GM23338 (cell line): ENCODE results near the gene PTPN5. TPM values are rescaled to one million over a fixed set of nuclear protein-coding genes. Genes with fewer than 3 reads are reported as not detected.

Experiments used
- ATAC-seq: fragments of 200-7000 bp; cut with Tn5 transposase; 3 replicates; pipeline ENCODE4 v1.9.1; 2020
- DNase-seq: peaks from one replicate; pipeline ENCODE4 v3.0.0-alpha.2; 2015; ENCODE audit warnings: low spot score
- H2AFZ ChIP-seq: fragments of 200-600 bp; sonication (generic); 2 replicates; pipeline ENCODE4 v1.8.0; 2016; ENCODE audit warnings: antibody characterized with exemption, mild to moderate bottlenecking, moderate library complexity
- H3F3A ChIP-seq: fragments of 200-600 bp; sonication (generic); replicated peaks from 2 replicates; pipeline ENCODE4 v1.8.0; 2017; ENCODE audit warnings: antibody characterized with exemption, mixed run types, low read depth
- H3K27ac ChIP-seq: fragments of 200-600 bp; sonication (generic); 2 replicates; pipeline ENCODE4 v1.6.1; 2016; ENCODE audit warnings: low read depth
- H3K27me3 ChIP-seq: fragments of 200-600 bp; sonication (generic); 2 replicates; pipeline ENCODE4 v1.8.0; 2016; ENCODE audit warnings: mild to moderate bottlenecking, mixed run types, moderate library complexity; ENCODE audit not compliant: insufficient read depth
- H3K36me3 ChIP-seq: fragments of 200-600 bp; sonication (generic); 2 replicates; pipeline ENCODE4 v1.8.0; 2016; ENCODE audit warnings: mild to moderate bottlenecking; ENCODE audit not compliant: insufficient read depth
- H3K4me1 ChIP-seq: fragments of 200-600 bp; sonication (generic); 2 replicates; pipeline ENCODE4 v1.8.0; 2016; ENCODE audit warnings: mild to moderate bottlenecking, moderate library complexity; ENCODE audit not compliant: insufficient read depth
- H3K4me2 ChIP-seq: fragments of 200-600 bp; sonication (generic); 2 replicates; pipeline ENCODE4 v1.7.1; 2017; ENCODE audit warnings: mixed run types
- H3K4me3 ChIP-seq: fragments of 200-600 bp; sonication (generic); 2 replicates; pipeline ENCODE4 v1.6.1; 2016; ENCODE audit warnings: mixed run types
- H3K79me2 ChIP-seq: fragments of 200-600 bp; sonication (generic); replicated peaks from 2 replicates; pipeline ENCODE4 v1.8.0; 2017; ENCODE audit warnings: mild to moderate bottlenecking; ENCODE audit not compliant: insufficient read depth
- H3K9me2 ChIP-seq: fragments of 200-600 bp; sonication (generic); 2 replicates; pipeline ENCODE4 v1.8.0; 2017; ENCODE audit not compliant: insufficient read depth
- H4K20me1 ChIP-seq: fragments of 200-600 bp; sonication (generic); replicated peaks from 2 replicates; pipeline ENCODE4 v1.8.0; 2017; ENCODE audit warnings: mild to moderate bottlenecking; ENCODE audit not compliant: insufficient read depth
- H3K27ac Mint-ChIP-seq: 2 replicates; pipeline ENCODE4 v1.8.0; 2020; ENCODE audit warnings: inconsistent platforms, mild to moderate bottlenecking, moderate library complexity, mixed read lengths
- H3K27me3 Mint-ChIP-seq: 3 replicates; pipeline ENCODE4 v1.8.0; 2022; ENCODE audit warnings: low read depth, mild to moderate bottlenecking, moderate library complexity, mixed read lengths, inconsistent platforms; ENCODE audit not compliant: insufficient read depth, poor library complexity
- H3K36me3 Mint-ChIP-seq: 3 replicates; pipeline ENCODE4 v1.8.0; 2021; ENCODE audit warnings: low read depth, mild to moderate bottlenecking, inconsistent platforms, moderate library complexity, mixed read lengths
- H3K4me1 Mint-ChIP-seq: 3 replicates; pipeline ENCODE4 v1.8.0; 2020; ENCODE audit warnings: mild to moderate bottlenecking, inconsistent platforms, mixed read lengths
- H3K4me3 Mint-ChIP-seq: 3 replicates; pipeline ENCODE4 v1.8.0; 2021; ENCODE audit warnings: moderate library complexity, mild to moderate bottlenecking, inconsistent platforms, mixed read lengths
- H3K9me3 Mint-ChIP-seq: 3 replicates; pipeline ENCODE4 v1.8.0; 2020; ENCODE audit warnings: moderate library complexity, mild to moderate bottlenecking, inconsistent platforms, mixed read lengths
- CREB1 ChIP-seq: fragments of 250-450 bp; sonication (Bioruptor Pico); IDR thresholded peaks from 2 replicates; pipeline ENCODE4 v1.5.0; 2020; ENCODE audit warnings: low read depth, mild to moderate bottlenecking, moderate library complexity
- EZH2 ChIP-seq: fragments of 200-600 bp; sonication (generic); IDR thresholded peaks from one replicate; pipeline ENCODE4 v1.8.0; 2017; ENCODE audit warnings: antibody characterized with exemption, mild to moderate bottlenecking, low read depth; ENCODE audit not compliant: unreplicated experiment
- EZH2phosphoT487 ChIP-seq: fragments of 200-600 bp; sonication (generic); IDR thresholded peaks from one replicate; pipeline ENCODE4 v1.8.1; 2018; ENCODE audit warnings: antibody characterized with exemption; ENCODE audit not compliant: unreplicated experiment
- NANOG ChIP-seq: IDR thresholded peaks from 2 replicates; pipeline ENCODE4 v1.6.1; 2016; ENCODE audit warnings: antibody characterized with exemption, borderline replicate concordance
- POLR2AphosphoS5 ChIP-seq: IDR thresholded peaks from 2 replicates; pipeline ENCODE4 v1.6.1; 2016; ENCODE audit warnings: antibody characterized with exemption, low read depth
- STAT1 ChIP-seq: IDR thresholded peaks from one replicate; pipeline ENCODE4 v1.6.1; 2016; ENCODE audit warnings: antibody characterized with exemption; ENCODE audit not compliant: unreplicated experiment
- ZNF331 ChIP-seq: fragments of 250-450 bp; sonication (Bioruptor Pico); IDR thresholded peaks from 2 replicates; pipeline ENCODE4 v1.5.0; 2020; ENCODE audit warnings: low read depth, mild to moderate bottlenecking, moderate library complexity
- polyA plus RNA-seq: library from polyadenylated mRNA; unstranded; fragments of >200 nt; fragmentation: Nextera tagmentation; extraction: Ambion mirVana; gene quantifications from 2 replicates; pipeline ENCODE4 v1.2.1, GENCODE V29; 2016
- total RNA-seq: library from RNA; depleted of rRNA; stranded (reverse); fragments of >200 nt; shearing (Covaris generic); gene quantifications from 2 replicates; pipeline ENCODE4 v1.2.3, GENCODE V29; 2014
- TF ChIP-seq, protein P1 (sequence below): fragments of 250-450 bp; sonication (Bioruptor Pico); IDR thresholded peaks from 2 replicates; pipeline ENCODE4 v1.5.0; 2020; ENCODE audit warnings: mild to moderate bottlenecking, moderate library complexity
- TF ChIP-seq, protein P2 (sequence below): IDR thresholded peaks from one replicate; pipeline ENCODE4 v1.6.1; 2018; ENCODE audit warnings: antibody characterized with exemption; ENCODE audit not compliant: unreplicated experiment
- TF ChIP-seq, protein P3 (sequence below), 2 experiments: fragments of 200-600 bp in 1 of 2; sonication (generic) in 1 of 2; conservative IDR thresholded peaks; 2 replicates each; pipeline versions ENCODE4 v1.5.1 to v1.6.1; 2016 to 2017; ENCODE audit warnings: antibody characterized with exemption in 2 of 2, low read depth in 2 of 2, mild to moderate bottlenecking in 2 of 2, moderate library complexity in 1 of 2

Gene PTPN5
- total and polyA plus RNA-seq, 2 experiments from 2014 or later: 3.7 to 5.7 TPM

DNA sequence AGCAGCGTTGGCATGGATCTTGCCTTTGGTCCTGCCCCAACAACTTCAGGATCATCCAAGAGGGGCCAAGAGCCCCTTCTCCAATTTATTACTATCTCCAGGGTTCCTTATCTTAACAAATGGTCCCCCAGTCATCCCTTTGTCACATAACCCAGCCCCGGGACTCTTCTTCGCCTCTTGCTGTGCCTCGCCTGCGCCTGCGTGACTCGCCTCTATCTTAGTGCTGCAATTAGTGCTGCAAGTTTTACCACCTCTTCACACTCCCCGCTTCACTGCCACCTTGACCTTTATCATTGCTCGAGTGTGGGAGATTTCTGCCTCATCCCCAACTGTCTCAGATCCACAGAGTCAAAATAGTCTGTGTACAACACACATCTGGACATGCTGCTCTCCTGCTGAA, 61.6 kb downstream of the PTPN5 start:
- Histone ChIP-seq H3K4me2 (no peak overlapping the region), H3K4me3 (no peak overlapping the region), H3K9me2 (no peaks in the 10 kb centered on the region), H4K20me1 (no peaks in the 10 kb centered on the region), H3F3A (no peaks in the 10 kb centered on the region), H3K4me1 (peaks cover 7% of the 10 kb centered on the region; the same call in 1 of the 2 replicates), H3K27ac (no peak overlapping the region), H3K36me3 (no peaks in the 10 kb centered on the region), H3K27me3 (no peaks in the 10 kb centered on the region), H3K79me2 (no peaks in the 10 kb centered on the region), H2AFZ (no peak overlapping the region)
- DNase-seq (no peak), ATAC-seq (no peak)
- H3K27me3 Mint-ChIP-seq: peaks cover 7% of the 10 kb centered on the region
- peaks cover 21% of the 10 kb centered on the region for H3K4me1 Mint-ChIP-seq
- no peaks in the 10 kb centered on the region; the same call in 2 of the 3 replicates for H3K9me3 Mint-ChIP-seq
- TF ChIP-seq STAT1 (no peak), ZNF331 (CRISPR knock-in tag) (no peak), CREB1 (no peak), NANOG (no peak), EZH2 (no peak), EZH2phosphoT487 (no peak), POLR2AphosphoS5 (no peak)
- TF ChIP-seq, protein P1, sequence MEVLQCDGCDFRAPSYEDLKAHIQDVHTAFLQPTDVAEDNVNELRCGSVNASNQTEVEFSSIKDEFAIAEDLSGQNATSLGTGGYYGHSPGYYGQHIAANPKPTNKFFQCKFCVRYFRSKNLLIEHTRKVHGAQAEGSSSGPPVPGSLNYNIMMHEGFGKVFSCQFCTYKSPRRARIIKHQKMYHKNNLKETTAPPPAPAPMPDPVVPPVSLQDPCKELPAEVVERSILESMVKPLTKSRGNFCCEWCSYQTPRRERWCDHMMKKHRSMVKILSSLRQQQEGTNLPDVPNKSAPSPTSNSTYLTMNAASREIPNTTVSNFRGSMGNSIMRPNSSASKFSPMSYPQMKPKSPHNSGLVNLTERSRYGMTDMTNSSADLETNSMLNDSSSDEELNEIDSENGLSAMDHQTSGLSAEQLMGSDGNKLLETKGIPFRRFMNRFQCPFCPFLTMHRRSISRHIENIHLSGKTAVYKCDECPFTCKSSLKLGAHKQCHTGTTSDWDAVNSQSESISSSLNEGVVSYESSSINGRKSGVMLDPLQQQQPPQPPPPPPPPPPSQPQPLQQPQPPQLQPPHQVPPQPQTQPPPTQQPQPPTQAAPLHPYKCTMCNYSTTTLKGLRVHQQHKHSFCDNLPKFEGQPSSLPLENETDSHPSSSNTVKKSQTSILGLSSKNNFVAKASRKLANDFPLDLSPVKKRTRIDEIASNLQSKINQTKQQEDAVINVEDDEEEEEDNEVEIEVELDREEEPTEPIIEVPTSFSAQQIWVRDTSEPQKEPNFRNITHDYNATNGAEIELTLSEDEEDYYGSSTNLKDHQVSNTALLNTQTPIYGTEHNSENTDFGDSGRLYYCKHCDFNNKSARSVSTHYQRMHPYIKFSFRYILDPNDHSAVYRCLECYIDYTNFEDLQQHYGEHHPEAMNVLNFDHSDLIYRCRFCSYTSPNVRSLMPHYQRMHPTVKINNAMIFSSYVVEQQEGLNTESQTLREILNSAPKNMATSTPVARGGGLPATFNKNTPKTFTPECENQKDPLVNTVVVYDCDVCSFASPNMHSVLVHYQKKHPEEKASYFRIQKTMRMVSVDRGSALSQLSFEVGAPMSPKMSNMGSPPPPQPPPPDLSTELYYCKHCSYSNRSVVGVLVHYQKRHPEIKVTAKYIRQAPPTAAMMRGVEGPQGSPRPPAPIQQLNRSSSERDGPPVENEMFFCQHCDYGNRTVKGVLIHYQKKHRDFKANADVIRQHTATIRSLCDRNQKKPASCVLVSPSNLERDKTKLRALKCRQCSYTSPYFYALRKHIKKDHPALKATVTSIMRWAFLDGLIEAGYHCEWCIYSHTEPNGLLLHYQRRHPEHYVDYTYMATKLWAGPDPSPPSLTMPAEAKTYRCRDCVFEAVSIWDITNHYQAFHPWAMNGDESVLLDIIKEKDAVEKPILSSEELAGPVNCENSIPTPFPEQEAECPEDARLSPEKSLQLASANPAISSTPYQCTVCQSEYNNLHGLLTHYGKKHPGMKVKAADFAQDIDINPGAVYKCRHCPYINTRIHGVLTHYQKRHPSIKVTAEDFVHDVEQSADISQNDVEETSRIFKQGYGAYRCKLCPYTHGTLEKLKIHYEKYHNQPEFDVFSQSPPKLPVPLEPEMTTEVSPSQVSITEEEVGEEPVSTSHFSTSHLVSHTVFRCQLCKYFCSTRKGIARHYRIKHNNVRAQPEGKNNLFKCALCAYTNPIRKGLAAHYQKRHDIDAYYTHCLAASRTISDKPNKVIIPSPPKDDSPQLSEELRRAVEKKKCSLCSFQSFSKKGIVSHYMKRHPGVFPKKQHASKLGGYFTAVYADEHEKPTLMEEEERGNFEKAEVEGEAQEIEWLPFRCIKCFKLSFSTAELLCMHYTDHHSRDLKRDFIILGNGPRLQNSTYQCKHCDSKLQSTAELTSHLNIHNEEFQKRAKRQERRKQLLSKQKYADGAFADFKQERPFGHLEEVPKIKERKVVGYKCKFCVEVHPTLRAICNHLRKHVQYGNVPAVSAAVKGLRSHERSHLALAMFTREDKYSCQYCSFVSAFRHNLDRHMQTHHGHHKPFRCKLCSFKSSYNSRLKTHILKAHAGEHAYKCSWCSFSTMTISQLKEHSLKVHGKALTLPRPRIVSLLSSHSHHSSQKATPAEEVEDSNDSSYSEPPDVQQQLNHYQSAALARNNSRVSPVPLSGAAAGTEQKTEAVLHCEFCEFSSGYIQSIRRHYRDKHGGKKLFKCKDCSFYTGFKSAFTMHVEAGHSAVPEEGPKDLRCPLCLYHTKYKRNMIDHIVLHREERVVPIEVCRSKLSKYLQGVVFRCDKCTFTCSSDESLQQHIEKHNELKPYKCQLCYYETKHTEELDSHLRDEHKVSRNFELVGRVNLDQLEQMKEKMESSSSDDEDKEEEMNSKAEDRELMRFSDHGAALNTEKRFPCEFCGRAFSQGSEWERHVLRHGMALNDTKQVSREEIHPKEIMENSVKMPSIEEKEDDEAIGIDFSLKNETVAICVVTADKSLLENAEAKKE: no peak
- TF ChIP-seq, protein P2, sequence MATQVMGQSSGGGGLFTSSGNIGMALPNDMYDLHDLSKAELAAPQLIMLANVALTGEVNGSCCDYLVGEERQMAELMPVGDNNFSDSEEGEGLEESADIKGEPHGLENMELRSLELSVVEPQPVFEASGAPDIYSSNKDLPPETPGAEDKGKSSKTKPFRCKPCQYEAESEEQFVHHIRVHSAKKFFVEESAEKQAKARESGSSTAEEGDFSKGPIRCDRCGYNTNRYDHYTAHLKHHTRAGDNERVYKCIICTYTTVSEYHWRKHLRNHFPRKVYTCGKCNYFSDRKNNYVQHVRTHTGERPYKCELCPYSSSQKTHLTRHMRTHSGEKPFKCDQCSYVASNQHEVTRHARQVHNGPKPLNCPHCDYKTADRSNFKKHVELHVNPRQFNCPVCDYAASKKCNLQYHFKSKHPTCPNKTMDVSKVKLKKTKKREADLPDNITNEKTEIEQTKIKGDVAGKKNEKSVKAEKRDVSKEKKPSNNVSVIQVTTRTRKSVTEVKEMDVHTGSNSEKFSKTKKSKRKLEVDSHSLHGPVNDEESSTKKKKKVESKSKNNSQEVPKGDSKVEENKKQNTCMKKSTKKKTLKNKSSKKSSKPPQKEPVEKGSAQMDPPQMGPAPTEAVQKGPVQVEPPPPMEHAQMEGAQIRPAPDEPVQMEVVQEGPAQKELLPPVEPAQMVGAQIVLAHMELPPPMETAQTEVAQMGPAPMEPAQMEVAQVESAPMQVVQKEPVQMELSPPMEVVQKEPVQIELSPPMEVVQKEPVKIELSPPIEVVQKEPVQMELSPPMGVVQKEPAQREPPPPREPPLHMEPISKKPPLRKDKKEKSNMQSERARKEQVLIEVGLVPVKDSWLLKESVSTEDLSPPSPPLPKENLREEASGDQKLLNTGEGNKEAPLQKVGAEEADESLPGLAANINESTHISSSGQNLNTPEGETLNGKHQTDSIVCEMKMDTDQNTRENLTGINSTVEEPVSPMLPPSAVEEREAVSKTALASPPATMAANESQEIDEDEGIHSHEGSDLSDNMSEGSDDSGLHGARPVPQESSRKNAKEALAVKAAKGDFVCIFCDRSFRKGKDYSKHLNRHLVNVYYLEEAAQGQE: no peak
- TF ChIP-seq, protein P3, sequence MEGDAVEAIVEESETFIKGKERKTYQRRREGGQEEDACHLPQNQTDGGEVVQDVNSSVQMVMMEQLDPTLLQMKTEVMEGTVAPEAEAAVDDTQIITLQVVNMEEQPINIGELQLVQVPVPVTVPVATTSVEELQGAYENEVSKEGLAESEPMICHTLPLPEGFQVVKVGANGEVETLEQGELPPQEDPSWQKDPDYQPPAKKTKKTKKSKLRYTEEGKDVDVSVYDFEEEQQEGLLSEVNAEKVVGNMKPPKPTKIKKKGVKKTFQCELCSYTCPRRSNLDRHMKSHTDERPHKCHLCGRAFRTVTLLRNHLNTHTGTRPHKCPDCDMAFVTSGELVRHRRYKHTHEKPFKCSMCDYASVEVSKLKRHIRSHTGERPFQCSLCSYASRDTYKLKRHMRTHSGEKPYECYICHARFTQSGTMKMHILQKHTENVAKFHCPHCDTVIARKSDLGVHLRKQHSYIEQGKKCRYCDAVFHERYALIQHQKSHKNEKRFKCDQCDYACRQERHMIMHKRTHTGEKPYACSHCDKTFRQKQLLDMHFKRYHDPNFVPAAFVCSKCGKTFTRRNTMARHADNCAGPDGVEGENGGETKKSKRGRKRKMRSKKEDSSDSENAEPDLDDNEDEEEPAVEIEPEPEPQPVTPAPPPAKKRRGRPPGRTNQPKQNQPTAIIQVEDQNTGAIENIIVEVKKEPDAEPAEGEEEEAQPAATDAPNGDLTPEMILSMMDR (conservative IDR thresholded peaks at IDR 0.05; ENCODE audit: low read depth in 2 of 2): no peak
- H3K27ac Mint-ChIP-seq: no peak overlapping the region
- no peak overlapping the region; the same call in 2 of the 3 replicates for H3K4me3 Mint-ChIP-seq
- no peaks in the 10 kb centered on the region; the same call in 2 of the 3 replicates for H3K36me3 Mint-ChIP-seq
